Measurements from ENCODE around the gene ABCC1. TPM values are rescaled to one million over a fixed set of nuclear protein-coding genes. Genes with fewer than 3 reads are reported as not detected.
A peak's percentile ranks its signal among the peaks of the same experiment; 100 is the strongest.

Gene ABCC1
- total RNA-seq, 2 experiments from 2014 or later: 40.3 to 41.0 TPM

GRCh38 chr16:15961060-15961511 is 11.7 kb downstream of the ABCC1 start:
- peak overlapping the region; percentile 99 for H3K27ac Mint-ChIP-seq
- H3K4me1 Mint-ChIP-seq (ENCODE audit: low read depth): peaks cover 81% of the 10 kb centered on the region
- peak overlapping the region; percentile 81 for H3K4me3 Mint-ChIP-seq
- CTCF ChIA-PET: no interaction called here
- peak; percentile 93 for DNase-seq
- peaks cover 26% of the 10 kb centered on the region for H3K36me3 Mint-ChIP-seq (ENCODE audit: low read depth)
- no peaks in the 10 kb centered on the region for H3K27me3 Mint-ChIP-seq (ENCODE audit: low read depth)
- H3K9me3 Mint-ChIP-seq: peaks cover 19% of the 10 kb centered on the region
- intact Hi-C loops (cut with micrococcal nuclease): loop anchor here (2.0 to 5.0 kb wide), 5 partner anchors 66 to 1329 kb away; partner anchors contain the start of genes BFAR, CEP20, MARF1 and PARN

- CTCF ChIA-PET: no interaction called here
- no peak for DNase-seq
- Mint-ChIP-seq H3K9me3 (peaks cover 19% of the 10 kb centered on the region), H3K27me3 (ENCODE audit: low read depth) (no peaks in the 10 kb centered on the region), H3K4me3 (peak overlapping the region; percentile 81), H3K36me3 (ENCODE audit: low read depth) (peaks cover 26% of the 10 kb centered on the region), H3K4me1 (ENCODE audit: low read depth) (peaks cover 78% of the 10 kb centered on the region), H3K27ac (peak overlapping the region; percentile 99)
- intact Hi-C loops (cut with micrococcal nuclease): loop anchor here (2.0 to 5.0 kb wide), 6 partner anchors 13 to 1329 kb away; partner anchors contain the start of genes ABCC1, BFAR, CEP20 and MARF1
Observed at GRCh38 chr16:15961571-15962090, 12.2 kb downstream of the ABCC1 start.

- no peak for DNase-seq
- CTCF ChIA-PET: no interaction called here
- Mint-ChIP-seq H3K27ac (peak overlapping the region; percentile 99), H3K36me3 (ENCODE audit: low read depth) (peaks cover 29% of the 10 kb centered on the region), H3K4me3 (no peak overlapping the region), H3K9me3 (peaks cover 19% of the 10 kb centered on the region), H3K27me3 (ENCODE audit: low read depth) (no peaks in the 10 kb centered on the region), H3K4me1 (ENCODE audit: low read depth) (peaks cover 79% of the 10 kb centered on the region)
- intact Hi-C loops (cut with micrococcal nuclease): loop anchor here (2.0 to 5.0 kb wide), 4 partner anchors 15 to 1331 kb away; partner anchors contain the start of genes ABCC1, BFAR, MARF1 and PARN
Observed at GRCh38 chr16:15963307-15963910, 14.0 kb downstream of the ABCC1 start.

GRCh38 chr16:15966420-15966819 is 17.0 kb downstream of the ABCC1 start:
- H3K27ac Mint-ChIP-seq: no peak overlapping the region
- no peak overlapping the region for H3K4me3 Mint-ChIP-seq
- H3K27me3 Mint-ChIP-seq (ENCODE audit: low read depth): no peaks in the 10 kb centered on the region
- peaks cover 40% of the 10 kb centered on the region for H3K36me3 Mint-ChIP-seq (ENCODE audit: low read depth)
- no peak for DNase-seq
- H3K4me1 Mint-ChIP-seq (ENCODE audit: low read depth): peaks cover 55% of the 10 kb centered on the region
- peaks cover 23% of the 10 kb centered on the region for H3K9me3 Mint-ChIP-seq
- intact Hi-C loops (cut with micrococcal nuclease): loop anchor here (5.0 kb wide), 1 partner anchor 49 kb away; no protein-coding TSS in a partner anchor
- CTCF ChIA-PET: no interaction called here

GRCh38 chr16:15966836-15967546 is 17.6 kb downstream of the ABCC1 start:
- peaks cover 43% of the 10 kb centered on the region for H3K36me3 Mint-ChIP-seq (ENCODE audit: low read depth)
- H3K27me3 Mint-ChIP-seq (ENCODE audit: low read depth): no peaks in the 10 kb centered on the region
- intact Hi-C loops (cut with micrococcal nuclease): loop anchor here (5.0 kb wide), 1 partner anchor 50 kb away; no protein-coding TSS in a partner anchor
- no peak for DNase-seq
- H3K4me3 Mint-ChIP-seq: no peak overlapping the region
- peak overlapping the region; percentile 30 for H3K27ac Mint-ChIP-seq
- peaks cover 25% of the 10 kb centered on the region for H3K9me3 Mint-ChIP-seq
- peaks cover 49% of the 10 kb centered on the region for H3K4me1 Mint-ChIP-seq (ENCODE audit: low read depth)
- CTCF ChIA-PET: no interaction called here

GRCh38 chr16:15967655-15968315 is 18.4 kb downstream of the ABCC1 start:
- Mint-ChIP-seq H3K36me3 (ENCODE audit: low read depth) (peaks cover 43% of the 10 kb centered on the region), H3K4me1 (ENCODE audit: low read depth) (peaks cover 41% of the 10 kb centered on the region), H3K27ac (no peak overlapping the region), H3K9me3 (peaks cover 24% of the 10 kb centered on the region), H3K27me3 (ENCODE audit: low read depth) (no peaks in the 10 kb centered on the region), H3K4me3 (no peak overlapping the region)
- intact Hi-C loops (cut with micrococcal nuclease): loop anchor here (5.0 kb wide), 1 partner anchor 50 kb away; no protein-coding TSS in a partner anchor
- CTCF ChIA-PET: no interaction called here
- no peak for DNase-seq

GRCh38 chr16:15970202-15970601 is 20.8 kb downstream of the ABCC1 start:
- intact Hi-C loops (cut with micrococcal nuclease): no loop called here
- H3K9me3 Mint-ChIP-seq: peaks cover 14% of the 10 kb centered on the region
- peak; percentile 34 for DNase-seq
- H3K27ac Mint-ChIP-seq: no peak overlapping the region
- H3K36me3 Mint-ChIP-seq (ENCODE audit: low read depth): peaks cover 41% of the 10 kb centered on the region
- no peaks in the 10 kb centered on the region for H3K27me3 Mint-ChIP-seq (ENCODE audit: low read depth)
- H3K4me3 Mint-ChIP-seq: no peak overlapping the region
- CTCF ChIA-PET: no interaction called here
- peaks cover 32% of the 10 kb centered on the region for H3K4me1 Mint-ChIP-seq (ENCODE audit: low read depth)

- no peak for DNase-seq
- peaks cover 41% of the 10 kb centered on the region for H3K36me3 Mint-ChIP-seq (ENCODE audit: low read depth)
- no peaks in the 10 kb centered on the region for H3K27me3 Mint-ChIP-seq (ENCODE audit: low read depth)
- CTCF ChIA-PET: no interaction called here
- H3K4me3 Mint-ChIP-seq: no peak overlapping the region
- peaks cover 14% of the 10 kb centered on the region for H3K9me3 Mint-ChIP-seq
- H3K4me1 Mint-ChIP-seq (ENCODE audit: low read depth): peaks cover 30% of the 10 kb centered on the region
- no peak overlapping the region for H3K27ac Mint-ChIP-seq
- intact Hi-C loops (cut with micrococcal nuclease): no loop called here
Observed at GRCh38 chr16:15970743-15971439, 21.5 kb downstream of the ABCC1 start.

- peaks cover 34% of the 10 kb centered on the region for H3K4me1 Mint-ChIP-seq (ENCODE audit: low read depth)
- no peak overlapping the region for H3K27ac Mint-ChIP-seq
- H3K4me3 Mint-ChIP-seq: no peak overlapping the region
- H3K27me3 Mint-ChIP-seq (ENCODE audit: low read depth): no peaks in the 10 kb centered on the region
- CTCF ChIA-PET: no interaction called here
- intact Hi-C loops (cut with micrococcal nuclease): no loop called here
- H3K36me3 Mint-ChIP-seq (ENCODE audit: low read depth): peaks cover 46% of the 10 kb centered on the region
- H3K9me3 Mint-ChIP-seq: peaks cover 14% of the 10 kb centered on the region
- no peak for DNase-seq
Observed at GRCh38 chr16:15971440-15971815, 22.0 kb downstream of the ABCC1 start.

GRCh38 chr16:15972046-15972868 is 22.8 kb downstream of the ABCC1 start:
- H3K36me3 Mint-ChIP-seq (ENCODE audit: low read depth): peaks cover 50% of the 10 kb centered on the region
- H3K27me3 Mint-ChIP-seq (ENCODE audit: low read depth): no peaks in the 10 kb centered on the region
- intact Hi-C loops (cut with micrococcal nuclease): no loop called here
- no peak overlapping the region for H3K27ac Mint-ChIP-seq
- no peak for DNase-seq
- H3K4me1 Mint-ChIP-seq (ENCODE audit: low read depth): peaks cover 32% of the 10 kb centered on the region
- H3K9me3 Mint-ChIP-seq: peaks cover 14% of the 10 kb centered on the region
- CTCF ChIA-PET: interaction anchor here (0.6 to 0.9 kb wide), 2 partner anchors 85 to 217 kb away, joined by 3 to 6 read pairs; no protein-coding TSS in a partner anchor
- H3K4me3 Mint-ChIP-seq: no peak overlapping the region

- Mint-ChIP-seq H3K9me3 (peaks cover 21% of the 10 kb centered on the region), H3K27ac (no peak overlapping the region), H3K27me3 (ENCODE audit: low read depth) (no peaks in the 10 kb centered on the region), H3K36me3 (ENCODE audit: low read depth) (peaks cover 61% of the 10 kb centered on the region), H3K4me3 (no peak overlapping the region), H3K4me1 (ENCODE audit: low read depth) (peaks cover 32% of the 10 kb centered on the region)
- intact Hi-C loops (cut with micrococcal nuclease): no loop called here
- CTCF ChIA-PET: no interaction called here
- DNase-seq: no peak
Observed at GRCh38 chr16:15973421-15973820, 24.0 kb downstream of the ABCC1 start.

Data from activated naive CD4-positive, alpha-beta T cell treated with anti-CD3 and anti-CD28 coated beads for 36 hours (primary cell).